Measurements from ENCODE around the gene ARHGAP28. TPM values are rescaled to one million over a fixed set of nuclear protein-coding genes. Genes with fewer than 3 reads are reported as not detected.
A peak's percentile ranks its signal among the peaks of the same experiment; 100 is the strongest.

Gene ARHGAP28
- total and polyA plus RNA-seq, 3 donors from 2014 or later, result 45.5 to 161 (median 76.8) TPM

- DNase-seq, result no peak
- no peak for TF ChIP-seq POLR2A (IDR thresholded peaks at IDR 0.05)
- TF ChIP-seq CTCF (IDR thresholded peaks at IDR 0.05), result no peak
- WGBS, 2 donors, result 83 to 90% methylated on average over 16 of the region's 16 CpGs
Measured at GRCh38 chr18:6948281-6949055, 219.0 kb downstream of the ARHGAP28 start.

GRCh38 chr18:6949800-6950586 is 220.5 kb downstream of the ARHGAP28 start:
- H3K27ac ChIP-seq, result no peak overlapping the region
- H3K36me3 ChIP-seq (ENCODE audit: low read depth, missing control alignments), result no peaks in the 10 kb centered on the region
- H3K9me3 ChIP-seq, result no peaks in the 10 kb centered on the region
- peaks cover 9% of the 10 kb centered on the region for H3K4me1 ChIP-seq
- no peaks in the 10 kb centered on the region for H3K27me3 ChIP-seq
- intact Hi-C loops (cut with DNase I; ENCODE audit: low total_unique reads), result no loop called here
- H3K4me3 ChIP-seq, result no peak overlapping the region
- WGBS, 2 donors, result 48 to 59% methylated on average over 11 of the region's 11 CpGs
- no peak for TF ChIP-seq CTCF (IDR thresholded peaks at IDR 0.05)
- no peak for TF ChIP-seq POLR2A (IDR thresholded peaks at IDR 0.05)
- DNase-seq, result no peak

More at GRCh38 chr18:6948281-6949055, 219.0 kb downstream of the ARHGAP28 start:
- Histone ChIP-seq H3K9me3 (no peaks in the 10 kb centered on the region), H3K4me3 (no peak overlapping the region), H3K4me1 (peaks cover 9% of the 10 kb centered on the region), H3K27me3 (no peaks in the 10 kb centered on the region), H3K36me3 (ENCODE audit: low read depth, missing control alignments) (no peaks in the 10 kb centered on the region), H3K27ac (no peak overlapping the region)
- intact Hi-C loops (cut with DNase I; ENCODE audit: low total_unique reads), result no loop called here

- 51 to 55% methylated on average over 14 of the region's 14 CpGs for WGBS, 2 donors
- intact Hi-C loops (cut with DNase I; ENCODE audit: low total_unique reads), result no loop called here
- Histone ChIP-seq H3K27ac (no peak overlapping the region), H3K4me1 (peaks cover 9% of the 10 kb centered on the region), H3K4me3 (no peak overlapping the region), H3K36me3 (ENCODE audit: low read depth, missing control alignments) (no peaks in the 10 kb centered on the region), H3K9me3 (no peaks in the 10 kb centered on the region), H3K27me3 (no peaks in the 10 kb centered on the region)
- peak; percentile 58 for DNase-seq
- TF ChIP-seq POLR2A (IDR thresholded peaks at IDR 0.05) (no peak), CTCF (IDR thresholded peaks at IDR 0.05) (no peak)
Measured at GRCh38 chr18:6950641-6951040, 221.1 kb downstream of the ARHGAP28 start.

- no peak for DNase-seq
- WGBS, 2 donors, result 86 to 87% methylated on average over 16 to 17 of the region's 17 CpGs
- H3K4me3 ChIP-seq, result no peak overlapping the region
- H3K9me3 ChIP-seq, result no peaks in the 10 kb centered on the region
- no peaks in the 10 kb centered on the region for H3K27me3 ChIP-seq
- TF ChIP-seq CTCF (IDR thresholded peaks at IDR 0.05) (no peak), POLR2A (IDR thresholded peaks at IDR 0.05) (no peak)
- peaks cover 9% of the 10 kb centered on the region for H3K4me1 ChIP-seq
- H3K36me3 ChIP-seq (ENCODE audit: low read depth, missing control alignments), result no peaks in the 10 kb centered on the region
- H3K27ac ChIP-seq, result no peak overlapping the region
- intact Hi-C loops (cut with DNase I; ENCODE audit: low total_unique reads), result no loop called here
Measured at GRCh38 chr18:6951336-6952090, 222.0 kb downstream of the ARHGAP28 start.
